HEK293T (cell line): ENCODE measurements around the gene GRIN3A.

Source experiments
- BHLHE40 ChIP-seq: fragments of 450-650 bp; IDR thresholded peaks from 2 replicates; pipeline ENCODE4 v1.6.1; 2016; ENCODE audit warnings: mild to moderate bottlenecking, moderate library complexity, borderline replicate concordance
- FOXA1 ChIP-seq: fragments of 450-650 bp; IDR thresholded peaks from 2 replicates; pipeline ENCODE4 v1.6.1; 2016; ENCODE audit warnings: mild to moderate bottlenecking
- FOXM1 ChIP-seq: fragments of 450-650 bp; IDR thresholded peaks from 2 replicates; pipeline ENCODE4 v1.6.1; 2017; ENCODE audit warnings: mild to moderate bottlenecking, borderline replicate concordance
- HDGF ChIP-seq: fragments of 450-650 bp; IDR thresholded peaks from 2 replicates; pipeline ENCODE4 v1.6.1; 2017; ENCODE audit warnings: antibody characterized with exemption, borderline replicate concordance
- LEF1 ChIP-seq: fragments of 450-650 bp; IDR thresholded peaks from 2 replicates; pipeline ENCODE4 v1.6.1; 2017; ENCODE audit warnings: mild to moderate bottlenecking, borderline replicate concordance
- PKNOX1 ChIP-seq: fragments of 450-650 bp; IDR thresholded peaks from 2 replicates; pipeline ENCODE4 v1.6.1; 2016
- SP1 ChIP-seq: fragments of 450-650 bp; IDR thresholded peaks from 2 replicates; pipeline ENCODE4 v1.6.1; 2017
- SUZ12 ChIP-seq: fragments of 450-650 bp; IDR thresholded peaks from 2 replicates; pipeline ENCODE4 v1.6.1; 2016; ENCODE audit warnings: mild to moderate bottlenecking

GRCh38 chr9:101586651-101587050, 151.8 kb downstream of the GRIN3A start:
- TF ChIP-seq SUZ12: no peak
- TF ChIP-seq LEF1: no peak
- TF ChIP-seq PKNOX1: no peak
- no peak for TF ChIP-seq SP1
- no peak for TF ChIP-seq FOXA1
- no peak for TF ChIP-seq HDGF
- TF ChIP-seq FOXM1: no peak
- no peak for TF ChIP-seq BHLHE40
